HG03175 (cell line): ENCODE measurements around the gene MRPL50.

Experiments used
- ATAC-seq: cut with Tn5 transposase; IDR thresholded peaks from one replicate; pipeline ENCODE4 v1.9.1; 2021; ENCODE audit warnings: mild to moderate bottlenecking, moderate library complexity; ENCODE audit not compliant: unreplicated experiment

The MRPL50 gene

GRCh38 chr9:101398068-101398929 is at the start of gene MRPL50, which contains the start of gene ZNF189:
Gene MRPL50, minus strand, starts transcription at chr9:101398618. Its CDS starts 26 bp downstream, at chr9:101398592.
Gene ZNF189, plus strand, starts transcription at chr9:101398851. Its CDS starts 306 bp downstream, at chr9:101399157.
- ATAC-seq = peak; percentile 98

DNA sequence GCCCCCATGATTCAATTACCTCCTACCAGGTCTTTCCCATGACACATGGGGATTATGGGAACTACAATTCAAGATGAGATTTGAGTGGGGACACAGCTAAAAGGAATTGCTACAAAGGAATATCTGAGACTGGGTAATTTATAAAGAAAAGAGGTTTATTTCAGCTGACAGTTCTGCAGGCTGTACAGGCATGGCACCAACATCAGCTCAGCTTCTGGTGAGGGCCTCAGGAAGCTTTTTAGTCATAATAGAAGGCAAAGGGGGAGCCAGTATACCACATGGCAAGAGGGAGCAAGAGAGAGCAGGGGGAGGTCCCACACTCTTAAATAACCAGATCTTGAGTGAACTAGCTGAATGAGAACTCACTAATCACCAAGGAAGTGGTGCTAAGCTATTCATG is 48.3 kb upstream of the MRPL50 start:
- ATAC-seq = no peak

DNA sequence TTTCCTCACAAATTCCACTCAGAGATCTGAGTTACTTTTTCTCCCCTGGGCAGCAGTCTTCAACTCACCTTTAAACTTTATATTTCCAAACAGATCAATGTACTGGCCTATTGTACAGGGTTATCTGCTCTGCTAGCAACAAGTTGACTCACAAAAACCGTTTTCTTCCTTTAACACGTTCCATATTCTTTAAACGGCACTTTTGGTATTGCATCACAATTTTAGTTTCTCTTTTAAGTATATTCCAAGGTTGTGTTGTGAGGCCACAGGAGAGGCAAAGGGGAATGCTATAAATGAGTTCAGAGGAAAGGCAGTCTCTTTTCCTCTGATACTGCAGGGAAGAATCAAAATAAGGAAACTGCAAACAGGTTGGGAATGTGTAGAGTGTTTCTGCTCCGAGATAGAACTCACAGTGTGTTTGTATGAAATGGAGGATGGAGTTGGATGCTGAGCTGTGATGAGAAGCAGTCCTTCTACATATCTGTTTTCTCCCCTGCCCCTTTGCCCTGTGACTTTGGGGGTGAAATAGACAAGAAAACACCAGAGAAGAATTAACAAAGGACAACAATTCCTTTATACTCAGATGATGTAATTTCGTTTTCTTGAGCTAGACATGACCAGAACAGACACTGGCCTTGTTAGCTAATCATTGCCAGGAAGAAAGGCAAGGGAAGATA is 47.1 kb upstream of the MRPL50 start:
- no peak for ATAC-seq

DNA sequence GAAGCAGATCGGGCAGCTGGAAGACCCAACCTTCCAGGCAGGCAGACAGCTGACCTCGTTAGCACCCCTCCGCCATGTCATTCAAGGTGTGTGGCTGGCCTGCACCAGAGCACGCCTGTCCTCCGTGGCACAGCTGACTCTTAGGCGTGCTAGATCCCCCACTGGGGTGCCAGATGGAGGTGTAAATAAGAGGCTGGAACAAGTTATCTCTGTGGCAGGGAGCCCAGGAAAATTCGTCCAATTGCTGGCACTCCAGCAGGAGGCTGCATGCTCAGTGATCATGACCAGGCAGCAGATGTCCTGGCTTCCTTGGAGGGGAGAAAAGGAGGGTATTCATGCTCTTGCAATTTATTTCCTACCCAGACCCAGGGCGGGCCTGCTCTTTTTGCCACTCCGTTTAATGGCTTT is 45.0 kb upstream of the MRPL50 start:
- ATAC-seq = no peak

- no peak for ATAC-seq
Observed at GRCh38 chr9:101442736-101443135, 44.3 kb upstream of the MRPL50 start.

DNA sequence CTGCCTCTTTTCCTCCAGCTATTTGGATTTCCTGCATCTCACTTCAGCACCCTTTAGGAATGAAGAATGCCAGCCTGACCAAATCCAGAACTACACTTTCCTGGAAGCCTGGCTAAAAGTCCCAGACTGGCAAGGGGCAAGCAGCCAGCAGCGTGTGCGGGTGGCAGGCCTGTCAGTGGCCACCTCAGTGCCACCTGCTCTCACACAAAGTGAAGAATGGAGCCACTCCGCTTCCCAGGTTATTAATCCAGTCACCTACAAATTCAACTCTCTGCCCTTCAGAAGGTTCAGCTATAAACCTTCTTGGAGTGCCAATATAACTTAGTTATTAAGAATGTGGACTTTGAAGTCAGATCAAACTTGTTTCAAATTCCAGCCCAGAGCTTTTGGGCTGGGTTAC is 43.9 kb upstream of the MRPL50 start:
- ATAC-seq = no peak

GRCh38 chr9:101440714-101441230 is 42.4 kb upstream of the MRPL50 start:
- ATAC-seq = no peak

DNA sequence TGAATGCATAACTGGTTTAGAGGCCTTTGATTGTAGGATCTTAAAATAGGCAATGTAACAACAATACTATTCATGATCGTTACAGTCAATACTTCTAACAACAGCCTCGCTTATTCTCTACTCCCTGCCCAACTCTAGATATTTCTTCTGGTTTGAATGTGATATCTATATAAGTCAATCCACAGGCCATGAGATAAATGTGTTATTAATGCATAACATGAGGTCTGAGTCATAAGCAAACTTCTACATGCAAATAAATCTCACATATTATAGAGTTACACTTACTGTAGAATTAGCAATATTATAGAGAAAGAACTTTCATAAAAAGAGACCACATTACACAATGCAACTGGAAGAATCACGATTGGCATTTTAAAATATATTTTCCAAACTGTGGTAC is 40.1 kb upstream of the MRPL50 start:
- ATAC-seq = no peak

DNA sequence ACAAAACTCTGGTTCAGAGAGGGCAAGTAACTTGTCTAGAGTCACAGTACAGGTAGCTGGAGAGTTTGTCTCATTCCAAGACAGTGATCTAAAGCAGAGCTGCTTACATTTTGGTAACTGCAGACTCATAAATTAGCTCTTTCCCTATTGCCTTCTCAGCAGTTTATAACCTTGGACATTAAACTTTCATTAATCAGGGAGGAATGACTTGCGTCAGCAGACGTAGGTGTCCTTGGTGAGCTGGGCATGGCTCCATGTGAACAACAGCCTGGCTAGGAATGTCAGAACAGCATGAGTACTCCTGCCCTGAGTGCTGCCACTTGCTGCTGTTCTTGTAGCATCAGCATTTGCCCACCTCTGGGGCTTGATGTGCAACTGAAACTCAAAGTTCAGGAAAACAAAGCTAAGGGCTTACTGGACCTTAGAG is 39.4 kb upstream of the MRPL50 start:
- ATAC-seq = no peak

GRCh38 chr9:101435601-101436079 is 37.2 kb upstream of the MRPL50 start, which contains the start of gene ALDOB:
Gene ALDOB, minus strand, starts transcription at chr9:101435774. Its CDS starts 4,887 bp downstream, at chr9:101430887.
- no peak for ATAC-seq

DNA sequence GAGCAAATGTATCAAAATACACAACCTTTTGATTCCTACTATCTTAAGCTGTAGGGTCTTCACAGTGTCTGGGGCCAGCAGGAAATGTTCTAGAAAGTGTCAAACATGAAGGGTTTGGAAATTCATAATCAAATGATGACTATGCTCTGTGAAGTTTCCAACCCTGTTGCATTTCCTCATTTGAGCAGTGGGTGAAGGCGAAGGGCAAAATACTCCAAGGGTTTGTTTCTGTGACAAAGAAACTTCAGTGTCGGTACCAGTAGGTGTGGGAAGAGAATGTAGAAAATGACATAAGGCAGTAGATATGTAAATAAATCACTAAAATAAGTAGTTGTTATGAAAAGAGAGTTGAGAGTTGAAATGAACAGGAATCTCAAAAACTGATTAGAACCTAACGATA is 36.6 kb upstream of the MRPL50 start:
- ATAC-seq = no peak

DNA sequence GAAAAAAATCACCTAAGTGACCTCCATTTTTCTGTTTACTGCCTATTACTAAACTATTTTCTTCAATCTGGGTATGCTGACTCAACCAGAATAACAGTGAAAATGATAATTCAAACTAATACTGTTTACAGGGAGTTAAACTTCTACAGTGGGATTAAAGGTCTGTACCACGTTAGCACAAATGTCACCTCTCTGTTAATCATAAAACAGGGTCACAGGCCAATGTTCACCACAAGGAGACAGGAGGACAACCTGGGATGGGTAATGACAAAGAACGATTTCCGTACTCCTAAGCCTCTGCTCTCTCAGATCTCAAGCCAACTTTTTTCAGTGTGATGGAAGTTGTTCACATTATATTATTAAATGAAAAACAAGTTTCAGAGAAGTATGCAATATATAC is 34.8 kb upstream of the MRPL50 start:
- no peak for ATAC-seq

GRCh38 chr9:101432740-101433139 is 34.3 kb upstream of the MRPL50 start:
- no peak for ATAC-seq

DNA sequence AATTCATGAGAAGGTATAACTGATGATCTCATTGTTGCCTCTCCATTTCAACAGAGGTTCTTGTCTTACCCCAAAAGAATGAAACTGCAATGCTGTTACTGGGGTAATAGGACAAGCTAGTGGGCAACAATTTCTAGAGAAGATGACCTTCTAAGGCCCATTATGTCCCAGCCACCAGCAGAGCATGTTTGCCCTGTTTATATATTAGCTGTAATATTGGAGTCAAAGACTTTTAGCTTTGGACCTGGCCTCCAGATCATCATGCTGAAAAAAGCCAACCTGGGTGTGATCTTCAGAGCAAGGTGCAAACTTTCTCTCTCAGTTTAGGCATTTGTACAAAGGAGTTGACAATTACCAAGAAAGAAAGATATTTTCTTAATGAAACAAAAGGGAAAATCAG is 33.8 kb upstream of the MRPL50 start:
- no peak for ATAC-seq

DNA sequence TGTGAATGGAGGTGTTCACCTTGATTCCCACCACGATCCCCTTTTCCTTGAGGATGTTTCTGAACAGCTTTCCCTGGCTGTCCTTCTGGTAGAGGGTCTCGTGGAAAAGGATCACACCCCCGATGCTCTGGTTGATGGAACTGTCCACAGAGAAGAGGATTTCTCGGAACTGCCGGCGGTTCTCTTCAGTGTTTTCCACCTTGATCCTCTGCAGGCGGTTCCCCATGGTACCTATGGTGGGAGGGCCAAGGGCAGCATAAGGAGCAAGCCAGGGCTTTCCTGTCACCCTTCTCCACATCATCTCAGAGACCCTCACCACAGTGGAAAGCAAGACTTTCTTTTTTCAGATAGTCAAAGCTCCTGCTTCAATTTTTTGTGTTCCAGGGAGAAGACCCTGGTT is 31.3 kb upstream of the MRPL50 start:
- no peak for ATAC-seq

- no peak for ATAC-seq
Observed at GRCh38 chr9:101428909-101429308, 30.5 kb upstream of the MRPL50 start.

GRCh38 chr9:101427957-101428655 is 29.7 kb upstream of the MRPL50 start:
- peak; percentile 69 for ATAC-seq

GRCh38 chr9:101427358-101427757 is 28.9 kb upstream of the MRPL50 start:
- peak; percentile 3 for ATAC-seq

- ATAC-seq = no peak
Observed at GRCh38 chr9:101421653-101422065, 23.2 kb upstream of the MRPL50 start.

DNA sequence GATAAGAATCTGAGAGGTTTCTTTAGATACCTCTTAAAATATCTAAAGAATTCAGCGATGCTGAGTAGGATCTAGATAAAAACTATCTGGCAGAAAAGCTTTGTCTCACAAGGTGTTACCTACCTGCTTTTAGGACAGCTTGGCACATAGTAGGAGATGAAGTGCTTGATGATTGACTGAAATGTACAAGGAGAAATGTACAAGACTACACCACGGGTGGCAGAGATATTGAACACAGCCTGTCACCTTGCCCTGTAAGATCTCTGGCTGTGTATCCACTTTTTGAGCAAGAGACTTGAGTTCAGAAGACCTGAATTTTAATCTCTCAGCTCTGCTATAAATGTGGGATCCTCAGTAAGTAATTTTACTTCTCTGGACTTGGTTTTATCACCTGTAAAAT is 21.4 kb upstream of the MRPL50 start:
- no peak for ATAC-seq
